H1 (cell line): ENCODE data around the gene PDCL3.

Experiments
- CHD2 ChIP-seq: IDR thresholded peaks from 2 replicates; pipeline ENCODE4 v1.6.1; 2012; ENCODE audit warnings: low read length, improper control_type of control experiment
- CTCF ChIP-seq, 3 experiments: IDR thresholded peaks; 1 replicate in 2 of 3; 2 replicates in 1 of 3; pipeline versions ENCODE4 v1.5.1 to v1.6.1; 2011; ENCODE audit warnings: low read length in 3 of 3, mild to moderate bottlenecking in 3 of 3, inconsistent platforms in 2 of 3, low read depth in 1 of 3, moderate library complexity in 1 of 3; ENCODE audit not compliant: insufficient read depth in 1 of 3; ENCODE audit errors: control extremely low read depth in 1 of 3
- E2F6 ChIP-seq: IDR thresholded peaks from 2 replicates; pipeline ENCODE4 v1.6.1; 2012; ENCODE audit warnings: inconsistent platforms
- POLR2A ChIP-seq, 2 experiments: IDR thresholded peaks; 1 replicate in 1 of 2; 2 replicates in 1 of 2; pipeline ENCODE4 v1.6.1; 2011; ENCODE audit warnings: low read depth in 2 of 2, low read length in 2 of 2, mild to moderate bottlenecking in 2 of 2; ENCODE audit errors: control extremely low read depth in 1 of 2
- POLR2AphosphoS5 ChIP-seq: IDR thresholded peaks from 2 replicates; pipeline ENCODE4 v1.6.1; 2011; ENCODE audit warnings: low read depth, low read length
- RAD21 ChIP-seq, 2 experiments: IDR thresholded peaks in 1 of 2; conservative IDR thresholded peaks in 1 of 2; 2 replicates each; pipeline ENCODE4 v1.6.1; 2011; ENCODE audit warnings: low read depth in 2 of 2, low read length in 2 of 2, improper control_type of control experiment in 1 of 2, inconsistent platforms in 1 of 2, mild to moderate bottlenecking in 1 of 2, moderate library complexity in 1 of 2
- SRF ChIP-seq: IDR thresholded peaks from 2 replicates; pipeline ENCODE4 v1.6.1; 2011; ENCODE audit warnings: mild to moderate bottlenecking, low read depth, low read length, moderate library complexity
- YY1 ChIP-seq: IDR thresholded peaks from 2 replicates; pipeline ENCODE4 v1.6.1; 2011; ENCODE audit warnings: low read depth, mild to moderate bottlenecking, low read length

GRCh38 chr2:100556746-100557145 lies 6.0 kb upstream of the PDCL3 start:
- TF ChIP-seq YY1 (no peak), POLR2A (IDR thresholded peaks at IDR 0.05; ENCODE audit: control extremely low read depth in 1 of 2, low read depth in 2 of 2, low read length in 2 of 2) (no peak), E2F6 (no peak), POLR2AphosphoS5 (no peak), RAD21 (IDR thresholded peaks at IDR 0.05 in 1 of 2, conservative IDR thresholded peaks at IDR 0.05 in 1 of 2; ENCODE audit: low read depth in 2 of 2, low read length in 2 of 2) (no peak), SRF (no peak), CHD2 (no peak), CTCF (IDR thresholded peaks at IDR 0.05; ENCODE audit: control extremely low read depth in 1 of 3, insufficient read depth in 1 of 3, low read depth in 1 of 3, low read length in 3 of 3) (no peak)
